HCT116 (cell line): ENCODE results near the gene ABTB2. TPM values are rescaled to one million over a fixed set of nuclear protein-coding genes. Genes with fewer than 3 reads are reported as not detected.

Experiments
- ATAC-seq: fragments of 200-7000 bp; cut with Tn5 transposase; 2 replicates; pipeline ENCODE4 v1.9.1; 2020; ENCODE audit warnings: mild to moderate bottlenecking, moderate library complexity
- BruUV-seq: library from RNA; stranded (reverse); fragments of 400-500 nt; replicated peaks from 2 replicates; lab custom pipeline; 2021; lab: Mats Ljungman, UMichigan
- CTCF ChIA-PET: fragments of 300-600 bp; sonication (Branson Sonifier 250); formaldehyde crosslinking; loops from one replicate; lab custom pipeline; 2021; ENCODE audit warnings: antibody characterized with exemption; lab: Charles Lee
- POLR2A ChIA-PET: fragments of 300-600, 350-600 bp; sonication (Branson Sonifier 250); formaldehyde crosslinking; loops from one replicate; lab custom pipeline; 2021; ENCODE audit warnings: antibody characterized with exemption; lab: Charles Lee
- RAD21 ChIA-PET, 2 experiments: fragments of 300-600 bp; sonication (Branson Sonifier 250); formaldehyde crosslinking; loops; one replicate each; lab custom pipeline; 2023; ENCODE audit warnings: low total read pairs in 2 of 2; ENCODE audit not compliant: uncharacterized antibody in 2 of 2, unreplicated experiment in 2 of 2, low non-redundant PET in 1 of 2; lab: Charles Lee
- DNase-seq: peaks from one replicate; pipeline ENCODE4 v3.0.0-alpha.2; 2010; ENCODE audit warnings: low read depth, low spot score
- H2AFZ ChIP-seq: fragments of 200-600 bp; shearing (Covaris generic), sonication (generic); 2 replicates; pipeline ENCODE4 v1.6.1; 2017; ENCODE audit warnings: low read depth, mixed run types, mixed read lengths, antibody characterized with exemption, low read length; ENCODE audit not compliant: poor library complexity, severe bottlenecking
- H3K27ac ChIP-seq: 2 replicates; pipeline ENCODE4 v1.5.1; 2012; ENCODE audit warnings: low read depth, low read length
- H3K27me3 ChIP-seq: fragments of 200-600 bp; sonication (generic); 2 replicates; pipeline ENCODE4 v1.6.1; 2016; ENCODE audit warnings: mixed run types, low read length, mixed read lengths; ENCODE audit not compliant: insufficient read depth
- H3K36me3 ChIP-seq, 2 experiments: fragments of 200-500 bp in 1 of 2; fragments of 200-600 bp in 1 of 2; sonication (Bioruptor generic) in 1 of 2; sonication (generic) in 1 of 2; 2 replicates each; pipeline versions ENCODE4 v1.5.1 to v1.6.1; 2014 to 2016; ENCODE audit warnings: low read length in 2 of 2, inconsistent platforms in 1 of 2, mixed read lengths in 1 of 2, mixed run types in 1 of 2; ENCODE audit not compliant: insufficient read depth in 2 of 2, control insufficient read depth in 1 of 2
- H3K4me1 ChIP-seq, 2 experiments: fragments of 200-600 bp in 1 of 2; sonication (generic) in 1 of 2; 2 replicates each; pipeline versions ENCODE4 v1.5.1 to v1.6.1; 2012 to 2017; ENCODE audit warnings: low read length in 2 of 2, inconsistent platforms in 1 of 2, mild to moderate bottlenecking in 1 of 2, mixed read lengths in 1 of 2, mixed run types in 1 of 2, moderate library complexity in 1 of 2; ENCODE audit not compliant: insufficient read depth in 2 of 2, control insufficient read depth in 1 of 2
- H3K4me2 ChIP-seq: fragments of 200-600 bp; sonication (generic); 2 replicates; pipeline ENCODE4 v1.6.1; 2017; ENCODE audit warnings: mixed run types, low read length, mixed read lengths
- H3K4me3 ChIP-seq, 2 experiments: fragments of 200-600 bp in 1 of 2; sonication (generic) in 1 of 2; replicated peaks in 1 of 2; 2 replicates each; pipeline ENCODE4 v1.5.1; 2011 to 2016; ENCODE audit warnings: low read length in 2 of 2, control low read depth in 1 of 2, low read depth in 1 of 2, mild to moderate bottlenecking in 1 of 2, mixed read lengths in 1 of 2, mixed run types in 1 of 2
- H3K79me2 ChIP-seq: fragments of 200-600 bp; sonication (generic); 2 replicates; pipeline ENCODE4 v1.6.1; 2017; ENCODE audit warnings: mild to moderate bottlenecking, mixed run types, low read length, moderate library complexity, mixed read lengths; ENCODE audit not compliant: insufficient read depth
- H3K9ac ChIP-seq: fragments of 200-600 bp; sonication (generic); 2 replicates; pipeline ENCODE4 v1.6.1; 2016; ENCODE audit warnings: low read length, mixed read lengths
- H3K9me2 ChIP-seq: fragments of 200-600 bp; sonication (generic), shearing (Covaris generic); 2 replicates; pipeline ENCODE4 v1.6.1; 2017; ENCODE audit warnings: mixed run types, mild to moderate bottlenecking, moderate library complexity; ENCODE audit not compliant: insufficient read depth
- H3K9me3 ChIP-seq, 2 experiments: fragments of 200-500 bp in 1 of 2; fragments of 200-600 bp in 1 of 2; sonication (Bioruptor generic) in 1 of 2; sonication (generic) in 1 of 2; 2 replicates each; pipeline ENCODE4 v1.6.1; 2014 to 2017; ENCODE audit warnings: low read length in 2 of 2, mixed read lengths in 2 of 2, inconsistent platforms in 1 of 2, low read depth in 1 of 2, mild to moderate bottlenecking in 1 of 2, mixed run types in 1 of 2, moderate library complexity in 1 of 2; ENCODE audit not compliant: control insufficient read depth in 1 of 2, insufficient read depth in 1 of 2
- H4K20me1 ChIP-seq: fragments of 200-600 bp; sonication (generic), shearing (Covaris generic); 2 replicates; pipeline ENCODE4 v1.6.1; 2017; ENCODE audit warnings: mixed run types, mild to moderate bottlenecking, moderate library complexity; ENCODE audit not compliant: insufficient read depth
- CBX3 ChIP-seq: IDR thresholded peaks from 2 replicates; pipeline ENCODE4 v1.6.1; 2012; ENCODE audit warnings: low read depth
- EGR1 ChIP-seq: IDR thresholded peaks from 2 replicates; pipeline ENCODE4 v1.6.1; 2012; ENCODE audit warnings: low read depth
- EZH2 ChIP-seq: fragments of 200-600 bp; sonication (generic); IDR thresholded peaks from 2 replicates; pipeline ENCODE4 v1.6.1; 2017; ENCODE audit warnings: antibody characterized with exemption, mixed run types
- EZH2phosphoT487 ChIP-seq: fragments of 200-600 bp; IDR thresholded peaks from 2 replicates; pipeline ENCODE4 v1.6.1; 2018; ENCODE audit warnings: antibody characterized with exemption, borderline replicate concordance
- FOSL1 ChIP-seq: IDR thresholded peaks from 2 replicates; pipeline ENCODE4 v1.6.1; 2012; ENCODE audit warnings: low read depth
- RAD21 ChIP-seq: IDR thresholded peaks from 2 replicates; pipeline ENCODE4 v1.6.1; 2012; ENCODE audit warnings: low read depth, mild to moderate bottlenecking
- SP1 ChIP-seq: IDR thresholded peaks from 2 replicates; pipeline ENCODE4 v1.6.1; 2012; ENCODE audit warnings: low read depth
- TCF7L2 ChIP-seq: IDR thresholded peaks from 2 replicates; pipeline ENCODE4 v1.7.0; 2011; ENCODE audit warnings: borderline replicate concordance, inconsistent platforms; ENCODE audit not compliant: insufficient read depth, insufficient read length; ENCODE audit errors: extremely low read depth
- ZFX ChIP-seq: fragments of 450-650 bp; IDR thresholded peaks from 2 replicates; pipeline ENCODE4 v1.6.1; 2017
- intact Hi-C: fragments of 100-400 bp; cut with micrococcal nuclease; formaldehyde crosslinking; loops from 2 replicates; pipeline ENCODE4 v1.10.0; 2022
- total RNA-seq: library from RNA; stranded (reverse); gene quantifications from one replicate; pipeline ENCODE4 v1.2.1, GENCODE V29; 2021; ENCODE audit not compliant: unreplicated experiment

The ABTB2 gene
- total RNA-seq, 1 experiment from 2014 or later: 6.8 TPM

DNA sequence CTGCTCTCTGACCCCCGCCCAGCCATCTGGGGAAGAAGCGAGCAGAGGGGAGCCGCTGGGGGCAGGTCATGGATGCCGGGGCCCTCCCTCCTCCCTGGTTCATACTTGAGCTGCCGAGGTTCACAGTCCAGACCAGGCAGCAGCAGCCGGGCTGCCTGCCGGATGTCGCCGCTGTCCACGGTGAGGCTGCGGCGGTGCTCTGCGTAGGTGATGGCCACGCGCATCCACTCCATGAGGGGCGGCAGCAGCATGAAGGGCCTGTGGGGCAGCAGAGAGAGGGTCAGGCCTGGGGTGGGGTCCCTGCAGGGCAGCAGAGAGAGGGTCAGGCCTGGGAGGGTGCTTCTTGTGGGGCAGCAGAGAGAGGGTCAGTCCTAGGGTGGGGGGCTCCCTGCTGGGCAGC is 184.8 kb downstream of the ABTB2 start:
- POLR2A ChIA-PET: no interaction called here
- no peak overlapping the region for H3K4me3 ChIP-seq
- H3K79me2 ChIP-seq: no peaks in the 10 kb centered on the region
- no peaks in the 10 kb centered on the region for H3K36me3 ChIP-seq
- no peak overlapping the region for H2AFZ ChIP-seq
- CTCF ChIA-PET: interaction anchor here (1.6 to 3.8 kb wide), 2 partner anchors 66 to 184 kb away, joined by 6 to 93 read pairs; partner anchors contain the start of gene ABTB2
- TF ChIP-seq CBX3 (no peak), SP1 (no peak), FOSL1 (no peak), TCF7L2 (no peak), EGR1 (no peak), RAD21 (no peak), ZFX (no peak), EZH2 (no peak), EZH2phosphoT487 (no peak)
- H3K27ac ChIP-seq: no peak overlapping the region
- BruUV-seq: no TSS peak
- H3K9ac ChIP-seq: no peak overlapping the region
- intact Hi-C loops: loop anchor here (10.0 kb wide), 2 partner anchors 322 to 722 kb away; no protein-coding TSS in a partner anchor
- H4K20me1 ChIP-seq: no peaks in the 10 kb centered on the region
- no peaks in the 10 kb centered on the region for H3K9me2 ChIP-seq
- H3K9me3 ChIP-seq: no peaks in the 10 kb centered on the region
- H3K4me1 ChIP-seq: peaks cover 2 to 12% of the 10 kb centered on the region in 2 experiments; a peak in 2 of 4 replicates
- no peak overlapping the region for H3K4me2 ChIP-seq
- no peaks in the 10 kb centered on the region for H3K27me3 ChIP-seq
- ATAC-seq (no peak), DNase-seq (no peak)
- RAD21 ChIA-PET: interaction anchor here (0.6 to 0.8 kb wide), 2 partner anchors 12 to 185 kb away, joined by 3 to 4 read pairs; no protein-coding TSS in a partner anchor

DNA sequence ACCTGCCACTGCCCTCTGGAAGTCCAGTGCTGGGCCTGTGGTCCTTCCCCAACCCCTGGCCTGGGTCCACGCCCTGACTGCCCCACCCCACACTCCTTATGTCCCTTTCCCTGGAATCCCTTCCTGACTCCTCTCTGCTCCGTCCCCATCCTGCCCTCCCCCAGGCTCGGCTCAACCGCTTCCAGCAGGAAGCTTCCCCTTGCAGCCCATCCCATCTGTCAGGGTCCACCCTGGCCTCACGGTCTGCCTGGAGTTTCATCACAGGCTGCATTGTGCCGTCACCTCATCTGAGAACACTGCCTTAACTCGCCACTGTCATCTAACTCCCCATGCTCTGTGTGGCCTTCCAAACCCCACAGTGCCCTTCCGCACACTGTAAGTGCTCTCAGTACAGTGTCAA is 188.1 kb downstream of the ABTB2 start:
- H3K4me2 ChIP-seq: no peak overlapping the region
- ChIA-PET CTCF (no interaction called here), RAD21 (no interaction called here), POLR2A (no interaction called here)
- H3K27ac ChIP-seq: no peak overlapping the region
- H3K9me3 ChIP-seq: no peaks in the 10 kb centered on the region
- H3K27me3 ChIP-seq: no peaks in the 10 kb centered on the region
- H3K36me3 ChIP-seq: no peaks in the 10 kb centered on the region
- intact Hi-C loops: loop anchor here (10.0 kb wide), 2 partner anchors 325 to 725 kb away; no protein-coding TSS in a partner anchor
- TF ChIP-seq RAD21 (no peak), FOSL1 (no peak)
- no peaks in the 10 kb centered on the region for H3K79me2 ChIP-seq
- ATAC-seq: no peak
- H3K9ac ChIP-seq: no peak overlapping the region
- H3K4me1 ChIP-seq: peaks cover 2 to 16% of the 10 kb centered on the region in 2 experiments; a peak in 3 of 4 replicates
- H3K9me2 ChIP-seq: no peaks in the 10 kb centered on the region
- DNase-seq: no peak
- no peak overlapping the region for H2AFZ ChIP-seq
- H3K4me3 ChIP-seq: no peak overlapping the region
- BruUV-seq: no TSS peak
- H4K20me1 ChIP-seq: no peaks in the 10 kb centered on the region
